HG02678 (cell line): ENCODE results near the gene AHDC1.

Source experiments
- ATAC-seq: cut with Tn5 transposase; IDR thresholded peaks from one replicate; pipeline ENCODE4 v1.9.1; 2021; ENCODE audit warnings: mild to moderate bottlenecking, moderate library complexity; ENCODE audit not compliant: unreplicated experiment

AHDC1 gene

GRCh38 chr1:27567146-27567526 lies 36.8 kb downstream of the AHDC1 start:
- ATAC-seq: no peak

DNA sequence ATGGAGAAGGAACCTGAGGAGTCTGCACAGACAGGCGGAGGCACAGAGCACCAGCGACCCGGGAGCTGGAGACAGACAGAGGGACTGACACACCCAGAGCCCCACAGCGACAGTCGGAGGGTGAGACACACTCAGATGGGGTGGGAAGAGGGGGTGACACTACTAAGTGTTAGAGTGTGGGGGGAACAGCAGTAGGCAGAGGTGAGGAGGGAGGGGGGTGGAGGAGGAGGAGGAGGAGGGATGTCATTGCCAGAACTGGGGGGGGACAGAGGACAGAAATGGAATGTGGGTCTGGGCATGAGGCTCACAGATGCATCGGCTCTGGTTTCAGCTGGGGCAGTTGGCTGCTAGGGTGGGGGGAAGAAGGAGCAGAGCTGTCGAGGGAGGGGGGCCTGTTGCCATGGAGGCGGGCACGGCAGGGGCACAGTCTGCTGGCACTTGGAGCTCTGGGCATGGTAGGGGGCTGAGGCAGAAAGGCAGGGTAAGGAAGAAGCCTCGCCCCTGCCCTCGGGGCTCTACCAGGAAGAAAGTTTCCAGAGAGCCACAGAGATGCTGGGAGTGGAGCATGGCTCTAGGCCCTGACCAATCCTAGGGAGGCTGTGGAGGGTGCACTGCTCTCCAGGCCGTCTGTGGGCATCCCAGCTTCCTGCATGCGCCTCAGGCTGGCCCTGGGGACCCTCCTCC lies 37.3 kb downstream of the AHDC1 start:
- no peak for ATAC-seq

GRCh38 chr1:27564710-27565649 lies 39.0 kb downstream of the AHDC1 start:
- ATAC-seq: no peak

GRCh38 chr1:27563591-27564471 lies 40.1 kb downstream of the AHDC1 start:
- ATAC-seq: no peak

GRCh38 chr1:27563341-27563590 lies 40.7 kb downstream of the AHDC1 start:
- ATAC-seq: no peak

DNA sequence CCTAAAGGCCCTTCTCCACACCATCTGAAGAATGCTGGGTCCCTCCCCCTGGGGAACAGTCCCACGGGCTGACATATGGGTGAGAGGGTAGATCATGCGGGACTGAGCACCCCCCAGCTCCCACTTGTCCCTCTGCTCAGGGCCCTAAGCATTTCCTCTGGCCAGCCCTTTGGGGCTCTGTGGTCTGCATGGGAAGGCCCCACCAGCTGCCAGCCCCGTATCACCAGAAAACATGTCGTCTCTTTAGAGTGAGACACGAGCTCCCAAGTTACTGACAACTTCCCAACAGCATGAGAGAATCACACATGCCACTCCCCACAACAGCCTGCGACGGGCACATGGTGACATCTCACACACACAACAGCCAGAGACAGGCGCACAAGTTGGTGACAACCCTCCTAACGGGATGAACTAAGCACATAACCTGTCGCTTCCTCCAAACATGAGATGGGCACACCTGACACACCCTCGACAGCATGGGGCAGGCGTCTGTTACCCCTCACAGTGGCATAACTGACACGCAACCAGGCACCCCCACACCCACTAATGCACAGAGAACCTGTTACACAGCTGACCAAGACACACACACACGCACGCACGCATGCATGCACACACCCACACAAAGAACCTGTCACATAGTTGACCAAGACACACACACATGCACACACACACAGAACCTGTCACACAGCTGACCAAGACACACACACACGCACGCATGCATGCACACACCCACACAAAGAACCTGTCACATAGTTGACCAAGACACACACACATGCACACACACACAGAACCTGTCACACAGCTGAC lies 41.2 kb downstream of the AHDC1 start:
- ATAC-seq: no peak

- no peak for ATAC-seq
Measured at GRCh38 chr1:27562021-27562420, 41.9 kb downstream of the AHDC1 start.

DNA sequence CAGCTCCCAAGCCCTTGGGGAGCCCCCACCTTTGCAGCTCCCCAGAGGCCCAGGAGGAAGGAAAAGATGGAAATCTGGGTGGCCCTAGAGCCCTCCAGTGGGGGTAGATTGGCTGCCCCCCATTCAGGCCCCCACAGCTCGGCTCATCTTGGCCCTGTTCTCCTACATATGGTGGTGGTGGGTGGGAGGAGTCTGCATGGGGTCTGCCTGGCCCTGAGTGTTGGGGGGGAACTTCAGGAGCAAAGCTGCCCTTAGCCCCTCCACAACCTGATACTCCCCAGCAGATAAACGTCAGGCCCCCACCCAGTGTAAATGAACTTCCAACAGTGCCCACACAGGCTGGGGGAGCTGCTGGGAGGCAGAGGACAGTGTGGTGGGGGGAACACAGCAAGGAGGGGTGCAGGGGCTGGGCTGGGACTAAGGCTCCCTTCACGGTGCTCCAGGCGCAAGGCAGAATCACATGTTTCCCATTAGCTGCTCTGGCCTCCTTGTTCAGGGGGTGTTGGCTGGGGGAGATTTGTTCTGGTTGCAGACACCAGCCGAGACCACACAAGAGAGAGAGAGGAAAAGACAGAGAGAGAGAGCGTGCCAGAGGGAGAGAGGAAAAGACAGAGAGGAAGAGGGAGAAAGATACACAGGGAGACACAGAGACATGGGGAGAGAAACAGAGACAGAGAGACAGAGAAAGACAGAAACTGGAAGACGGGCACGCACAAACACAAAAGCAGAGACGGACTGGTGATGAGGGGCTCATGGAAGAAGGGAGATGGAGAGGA lies 42.6 kb downstream of the AHDC1 start:
- no peak for ATAC-seq

DNA sequence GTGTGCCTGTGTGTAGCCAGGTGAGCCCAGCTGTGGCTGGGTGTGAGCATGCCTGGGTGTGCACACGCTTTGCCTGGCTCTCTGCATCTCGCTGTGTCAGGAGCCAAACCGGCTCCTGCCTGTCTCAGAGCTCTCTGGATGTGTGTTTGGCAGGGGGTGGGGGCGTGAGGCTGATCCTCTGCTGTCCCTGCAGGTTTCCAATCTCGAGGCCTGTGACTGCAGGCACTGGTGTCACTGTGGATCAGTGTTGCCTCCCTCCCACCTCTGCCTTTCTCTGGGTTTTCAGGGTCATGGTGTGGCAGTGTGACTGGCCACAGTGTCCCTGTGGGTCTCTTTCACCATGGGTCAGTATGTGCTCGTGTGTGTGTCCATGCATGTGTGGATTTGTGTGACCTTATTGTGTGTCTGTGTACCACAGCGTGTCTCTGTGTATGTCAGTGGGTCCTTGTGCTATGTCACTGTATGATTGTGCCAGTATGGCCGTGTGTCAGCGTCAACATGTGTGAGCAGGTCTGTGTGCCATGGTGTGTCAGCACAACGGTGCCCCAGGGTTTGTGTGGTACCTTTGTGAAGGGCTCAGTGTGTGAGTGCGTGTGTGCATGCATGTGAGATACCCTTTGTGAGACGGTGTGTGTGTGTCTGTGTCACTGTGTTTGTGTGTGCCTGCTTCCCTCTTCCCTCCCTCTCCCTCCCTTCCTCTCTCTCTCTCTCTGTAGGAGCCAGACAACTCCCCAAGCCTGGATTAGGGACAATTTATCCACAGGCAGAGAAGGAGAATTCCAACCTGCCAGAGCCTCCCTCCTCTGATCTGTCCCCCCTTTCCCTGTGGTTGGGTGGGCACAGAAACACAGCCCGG lies 43.4 kb downstream of the AHDC1 start:
- ATAC-seq: no peak

DNA sequence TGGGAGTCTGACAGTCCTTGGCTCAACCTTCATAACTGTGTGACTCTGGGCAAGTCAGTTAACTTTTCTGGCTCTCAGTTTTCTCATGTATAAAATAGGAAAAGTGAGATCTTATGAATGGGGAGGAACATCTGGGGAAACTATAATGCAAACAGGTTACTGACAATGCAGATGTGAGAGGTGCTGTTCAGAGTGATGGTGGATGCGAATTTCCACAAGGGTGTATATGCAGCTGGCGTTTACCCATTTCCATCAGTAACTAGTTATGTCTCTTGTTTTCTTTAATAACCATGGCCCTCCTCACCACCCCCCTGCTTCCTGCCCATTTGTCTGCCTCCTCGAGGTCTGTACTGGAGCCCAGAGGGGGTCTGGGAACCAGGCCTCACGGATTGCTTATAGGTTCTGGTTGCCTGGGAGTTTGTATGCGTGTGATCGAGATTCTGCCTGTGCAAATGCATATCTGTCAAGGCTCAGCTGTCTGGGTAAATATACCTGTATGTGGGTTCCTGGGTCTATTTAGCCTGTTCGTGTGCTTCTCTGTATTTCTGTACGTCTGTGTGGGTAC lies 44.4 kb downstream of the AHDC1 start:
- no peak for ATAC-seq

DNA sequence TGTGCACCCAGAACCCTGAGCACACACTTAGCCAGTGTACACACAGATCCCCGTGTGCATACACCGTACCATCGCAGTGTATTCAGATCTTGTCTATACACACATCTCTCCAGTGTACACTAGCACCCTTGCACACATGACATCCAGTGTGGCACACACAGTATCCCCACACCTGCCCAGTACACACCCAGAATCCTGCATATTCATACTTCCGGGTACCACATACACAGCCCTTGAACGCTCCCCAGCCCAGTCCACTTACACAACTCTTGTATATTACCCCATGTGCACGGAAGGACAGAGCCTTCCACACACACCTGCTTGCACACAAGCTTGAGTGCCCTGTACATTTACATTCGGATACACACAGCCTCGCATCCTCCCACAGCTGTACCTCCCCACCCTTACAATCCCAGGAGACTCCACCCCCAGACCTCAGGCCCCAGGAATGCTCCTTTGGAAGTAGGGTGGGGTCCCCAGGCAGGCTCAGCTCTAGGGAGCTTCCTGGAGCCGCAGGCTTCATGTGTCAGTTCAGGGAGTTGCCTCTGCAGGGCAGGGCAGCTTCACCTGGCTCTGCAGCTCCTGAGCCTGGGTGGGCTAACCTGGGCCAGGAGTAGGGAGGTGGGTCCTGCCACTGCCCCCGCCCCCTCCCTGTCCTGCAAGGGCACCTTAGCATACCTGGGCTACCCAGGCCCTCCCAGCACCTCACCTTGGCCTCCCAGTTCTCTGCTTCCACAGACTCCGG lies 46.2 kb downstream of the AHDC1 start:
- no peak for ATAC-seq

GRCh38 chr1:27556781-27557595 lies 47.0 kb downstream of the AHDC1 start:
- no peak for ATAC-seq

- no peak for ATAC-seq
Measured at GRCh38 chr1:27556435-27556780, 47.5 kb downstream of the AHDC1 start.

- ATAC-seq: no peak
Measured at GRCh38 chr1:27555700-27556424, 48.1 kb downstream of the AHDC1 start.

DNA sequence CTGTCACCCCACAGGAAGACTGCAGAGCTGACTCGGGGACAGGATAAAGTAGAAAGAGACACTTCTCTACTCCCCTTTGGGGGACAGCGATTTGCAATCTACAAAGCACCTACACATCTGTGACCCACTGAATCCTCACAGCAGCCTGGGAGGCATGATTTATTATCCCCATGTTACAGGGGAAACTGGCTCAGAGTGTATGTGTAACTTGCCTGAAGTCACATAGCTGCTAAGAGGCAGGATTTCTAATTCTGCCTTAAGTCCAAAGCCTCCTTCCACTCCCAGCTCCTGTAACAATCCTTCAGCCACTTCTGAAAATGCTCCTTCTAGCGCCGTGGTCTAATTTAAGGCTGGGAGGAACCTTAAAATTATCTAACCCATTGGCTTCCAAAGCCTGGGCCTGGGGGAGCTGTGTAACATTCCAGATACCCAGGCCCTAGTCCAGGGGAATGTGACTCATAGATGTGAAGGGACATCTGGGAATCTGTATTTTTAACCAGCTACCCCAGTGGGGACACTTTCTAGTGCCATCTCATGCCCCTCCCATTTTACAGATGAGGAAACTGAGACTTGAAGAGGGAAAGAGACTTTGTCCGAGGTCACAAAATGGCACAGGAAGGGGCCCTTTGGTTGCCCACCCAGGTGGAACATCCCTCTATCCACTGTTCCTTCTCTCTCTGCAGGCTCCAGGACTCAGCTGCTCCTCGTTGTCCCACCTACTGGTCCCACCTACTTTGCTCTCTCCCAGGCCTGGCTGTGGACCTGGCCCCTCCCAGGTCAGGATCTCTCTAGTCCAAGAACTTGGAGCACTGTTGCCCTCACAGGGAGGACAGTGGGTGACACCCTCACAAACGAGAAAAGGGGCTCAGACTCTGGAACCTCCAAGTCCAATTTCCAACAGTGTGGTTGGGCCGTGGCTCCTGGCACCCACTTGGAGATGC lies 48.9 kb downstream of the AHDC1 start:
- no peak for ATAC-seq

GRCh38 chr1:27554293-27554692 lies 49.7 kb downstream of the AHDC1 start:
- no peak for ATAC-seq
